ENCODE data around the gene UNKL.

UNKL gene, protein sequence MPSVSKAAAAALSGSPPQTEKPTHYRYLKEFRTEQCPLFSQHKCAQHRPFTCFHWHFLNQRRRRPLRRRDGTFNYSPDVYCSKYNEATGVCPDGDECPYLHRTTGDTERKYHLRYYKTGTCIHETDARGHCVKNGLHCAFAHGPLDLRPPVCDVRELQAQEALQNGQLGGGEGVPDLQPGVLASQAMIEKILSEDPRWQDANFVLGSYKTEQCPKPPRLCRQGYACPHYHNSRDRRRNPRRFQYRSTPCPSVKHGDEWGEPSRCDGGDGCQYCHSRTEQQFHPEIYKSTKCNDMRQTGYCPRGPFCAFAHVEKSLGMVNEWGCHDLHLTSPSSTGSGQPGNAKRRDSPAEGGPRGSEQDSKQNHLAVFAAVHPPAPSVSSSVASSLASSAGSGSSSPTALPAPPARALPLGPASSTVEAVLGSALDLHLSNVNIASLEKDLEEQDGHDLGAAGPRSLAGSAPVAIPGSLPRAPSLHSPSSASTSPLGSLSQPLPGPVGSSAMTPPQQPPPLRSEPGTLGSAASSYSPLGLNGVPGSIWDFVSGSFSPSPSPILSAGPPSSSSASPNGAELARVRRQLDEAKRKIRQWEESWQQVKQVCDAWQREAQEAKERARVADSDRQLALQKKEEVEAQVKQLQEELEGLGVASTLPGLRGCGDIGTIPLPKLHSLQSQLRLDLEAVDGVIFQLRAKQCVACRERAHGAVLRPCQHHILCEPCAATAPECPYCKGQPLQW

DNA sequence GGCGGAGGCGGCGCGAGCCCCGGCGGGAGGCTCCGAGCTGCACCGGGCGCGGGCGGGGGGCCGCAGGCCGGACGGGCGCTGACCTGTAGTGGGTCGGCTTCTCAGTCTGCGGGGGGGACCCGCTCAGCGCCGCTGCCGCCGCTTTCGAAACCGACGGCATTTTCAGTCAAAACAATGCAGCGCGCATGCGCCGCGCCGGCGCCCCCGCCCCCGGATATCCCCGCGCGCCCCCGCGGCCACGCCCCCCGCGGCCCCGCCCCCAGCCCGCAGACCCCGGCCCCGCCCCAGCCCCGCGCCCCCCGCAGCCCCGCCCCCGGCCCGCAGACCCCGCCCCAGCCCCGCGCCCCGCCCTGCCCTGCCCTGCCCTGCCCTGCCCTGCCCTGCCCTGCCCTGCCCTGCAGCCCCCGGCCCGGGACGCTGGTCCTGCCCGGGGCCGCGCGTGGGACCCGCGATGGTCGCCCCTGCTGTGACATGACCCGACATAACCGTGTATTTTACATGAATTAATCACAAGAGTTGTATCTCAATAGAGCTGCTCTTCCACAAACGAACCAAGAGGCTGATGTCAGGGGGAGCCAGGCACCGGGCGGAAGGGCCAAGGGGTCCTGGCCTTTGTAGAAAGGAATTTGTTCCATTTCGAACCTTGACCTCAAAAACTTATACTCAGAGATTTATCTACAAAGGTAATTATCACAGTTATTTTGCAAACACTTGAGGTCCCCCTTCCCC, at the start of gene UNKL:
TSS of gene UNKL (minus strand) at position 173 of the 729 bp plus-strand sequence. CDS start at position 160, 13 bp downstream.
- DNase-seq = peak; percentile 84

DNA sequence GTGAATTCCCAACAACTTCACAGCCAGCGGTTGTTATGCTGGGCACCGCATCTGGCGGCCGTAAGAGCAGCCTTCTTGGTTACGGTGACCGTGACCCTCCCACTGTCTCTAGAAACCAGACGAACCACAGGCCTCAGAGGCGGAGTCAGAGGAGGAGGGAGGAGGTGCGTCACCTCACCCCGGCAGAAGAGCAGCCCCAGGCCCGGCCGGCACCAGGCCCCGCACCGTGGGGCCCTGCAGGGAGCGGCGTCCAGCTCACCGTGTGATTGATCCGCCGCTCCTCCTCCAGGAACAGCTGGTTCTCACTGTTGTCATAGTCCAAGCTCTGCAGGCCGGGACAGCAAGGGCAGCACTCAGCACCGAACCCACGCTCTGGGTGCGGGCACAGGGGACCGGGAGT, 46.6 kb upstream of the UNKL start:
- no peak for DNase-seq

DNA sequence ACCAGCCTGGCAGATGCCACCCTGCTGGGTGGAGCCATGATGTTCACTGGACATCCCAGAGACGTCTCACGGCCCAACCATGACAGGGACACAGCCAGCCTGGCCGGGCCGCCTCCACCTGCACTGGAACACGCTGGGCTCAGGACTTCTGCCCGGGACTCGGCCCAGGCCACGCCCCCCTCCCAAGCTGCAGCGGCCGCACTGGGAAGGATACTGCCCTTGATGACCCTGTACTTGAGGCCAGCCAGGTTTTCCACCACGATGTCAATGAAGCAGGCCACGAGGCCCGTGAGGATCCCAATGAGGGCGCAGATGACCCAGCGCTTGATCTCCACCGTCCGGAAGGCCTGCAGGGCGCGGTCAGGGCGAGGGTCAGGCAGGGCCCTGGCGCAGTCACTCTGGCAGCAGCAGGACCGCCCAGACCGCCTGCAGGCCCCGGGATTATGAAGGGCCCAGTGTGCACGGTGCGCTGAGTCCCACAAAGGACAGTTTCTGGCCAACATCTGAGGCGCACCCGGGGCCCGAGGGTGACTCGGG, 46.2 kb upstream of the UNKL start:
- no peak for DNase-seq

DNA sequence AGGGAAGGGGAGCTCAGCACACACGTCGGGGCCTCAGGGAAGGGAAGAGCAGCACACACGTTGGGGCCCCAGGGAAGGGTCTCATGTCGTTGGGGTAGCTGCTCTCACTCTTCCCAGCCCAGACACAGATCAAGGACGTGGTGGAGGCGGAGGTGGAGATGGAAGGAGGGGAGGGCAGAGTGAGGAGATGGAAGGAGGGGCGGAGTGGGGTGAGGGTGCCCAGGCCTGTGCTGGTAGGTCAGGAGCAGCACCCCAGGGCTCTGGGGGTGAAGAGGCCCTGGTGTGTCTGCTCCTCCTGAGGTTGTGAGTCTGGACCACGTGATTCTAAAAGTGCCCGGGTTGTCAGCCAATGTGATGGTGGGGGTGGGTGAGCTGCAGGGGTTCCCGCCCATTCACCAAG, 45.5 kb upstream of the UNKL start:
- DNase-seq = no peak

DNA sequence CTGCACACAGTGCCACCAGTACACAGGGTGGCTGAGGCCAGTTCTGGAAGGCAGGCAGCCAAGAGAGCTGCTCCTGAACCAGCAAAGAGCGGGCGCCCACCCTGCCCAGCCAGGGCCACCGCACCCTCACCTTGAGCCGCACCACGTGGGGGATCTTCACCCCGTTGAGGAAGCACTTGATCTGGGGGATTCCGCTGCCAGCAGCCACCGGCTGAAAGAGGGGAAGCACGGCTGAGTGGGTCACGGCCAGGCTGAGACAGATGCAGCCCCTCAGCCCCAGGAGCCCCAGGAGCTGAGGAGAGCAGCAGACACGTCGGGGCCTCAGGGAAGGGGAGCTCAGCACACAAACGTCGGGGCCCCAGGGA, 44.5 kb upstream of the UNKL start:
- no peak for DNase-seq

DNA sequence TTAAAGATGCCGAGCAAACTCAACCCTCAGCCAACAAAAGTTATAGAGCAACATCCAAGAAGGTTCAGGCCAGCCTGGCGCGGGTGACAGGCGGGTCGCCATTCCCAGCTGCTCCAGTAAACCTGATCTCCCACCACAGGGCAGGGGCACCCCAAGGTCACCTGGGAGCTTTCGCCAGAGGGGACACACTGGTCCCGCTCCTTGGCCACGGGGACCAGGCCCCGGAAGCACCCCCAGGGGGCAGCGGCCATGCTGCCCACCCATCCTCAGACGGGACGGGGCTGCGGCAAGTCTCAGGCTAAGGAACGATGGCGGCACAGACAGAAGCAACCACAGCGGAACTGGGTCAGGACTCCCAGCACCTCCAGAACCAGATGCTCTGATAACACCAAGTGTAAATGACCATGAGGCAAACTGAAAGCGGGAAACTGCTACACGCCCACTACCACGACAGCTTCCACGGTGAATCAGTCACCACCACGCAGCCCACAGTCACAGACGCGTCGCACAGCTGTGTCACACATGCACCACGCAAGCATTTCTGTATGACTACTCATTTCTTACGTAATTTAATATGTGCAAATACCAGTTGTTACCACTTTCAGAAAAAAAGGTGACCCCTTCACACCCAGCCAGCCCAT, 44.0 kb upstream of the UNKL start:
- DNase-seq = peak; percentile 67

DNA sequence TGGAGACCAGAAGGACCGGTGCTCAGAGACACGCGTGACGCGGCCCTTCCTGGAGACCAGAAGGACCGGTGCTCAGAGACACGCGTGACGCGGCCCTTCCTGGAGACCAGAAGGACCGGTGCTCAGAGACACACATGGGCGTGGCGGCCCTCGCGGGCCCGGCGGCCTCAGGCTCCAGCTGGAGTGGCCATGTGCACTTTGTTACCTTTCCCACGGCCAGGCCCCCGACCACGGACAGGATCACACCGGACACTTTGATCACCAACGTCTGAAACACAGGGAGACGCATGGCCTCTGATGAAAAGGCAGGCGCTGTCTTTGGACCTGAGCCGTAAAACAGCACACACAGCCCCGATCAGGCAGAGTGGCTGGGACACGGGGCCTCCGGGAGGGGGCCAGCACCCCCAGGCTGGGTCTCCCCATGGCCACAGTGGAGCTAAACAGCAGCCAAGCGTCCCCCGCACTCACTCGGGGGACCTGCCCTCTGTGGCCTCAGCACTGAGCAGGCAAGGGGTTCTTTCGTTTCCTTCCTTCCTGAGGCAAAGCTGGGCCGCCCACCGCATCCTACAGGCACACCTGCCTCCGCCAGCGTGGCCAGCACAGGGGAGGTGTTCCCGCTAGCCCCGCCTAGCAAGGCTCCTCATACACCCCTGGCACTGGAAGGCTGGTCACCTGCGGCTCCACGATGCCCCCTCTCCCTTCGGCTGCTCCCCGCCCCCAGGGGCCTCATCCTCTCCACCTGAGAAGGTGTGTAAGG, 43.2 kb upstream of the UNKL start:
- no peak for DNase-seq

DNA sequence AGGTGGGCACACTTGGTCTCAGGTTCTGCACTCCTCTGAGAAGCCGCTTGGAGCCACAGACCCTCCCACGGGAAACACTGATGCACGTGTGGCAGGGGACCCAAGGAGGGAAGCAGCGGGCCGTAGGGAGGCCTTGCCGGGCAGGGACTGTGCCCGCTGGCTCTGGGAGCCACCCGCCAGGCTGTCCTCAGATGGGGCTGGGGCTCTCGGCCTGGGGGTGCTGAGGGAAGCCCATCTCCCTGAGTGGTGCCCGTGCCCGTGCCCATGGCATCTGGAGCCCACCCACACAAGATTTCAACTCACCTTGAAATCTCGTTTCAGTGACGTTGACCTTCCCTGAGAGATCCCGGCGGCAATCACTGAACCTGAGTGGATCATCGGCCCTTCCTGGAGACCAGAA, 42.4 kb upstream of the UNKL start:
- no peak for DNase-seq

DNA sequence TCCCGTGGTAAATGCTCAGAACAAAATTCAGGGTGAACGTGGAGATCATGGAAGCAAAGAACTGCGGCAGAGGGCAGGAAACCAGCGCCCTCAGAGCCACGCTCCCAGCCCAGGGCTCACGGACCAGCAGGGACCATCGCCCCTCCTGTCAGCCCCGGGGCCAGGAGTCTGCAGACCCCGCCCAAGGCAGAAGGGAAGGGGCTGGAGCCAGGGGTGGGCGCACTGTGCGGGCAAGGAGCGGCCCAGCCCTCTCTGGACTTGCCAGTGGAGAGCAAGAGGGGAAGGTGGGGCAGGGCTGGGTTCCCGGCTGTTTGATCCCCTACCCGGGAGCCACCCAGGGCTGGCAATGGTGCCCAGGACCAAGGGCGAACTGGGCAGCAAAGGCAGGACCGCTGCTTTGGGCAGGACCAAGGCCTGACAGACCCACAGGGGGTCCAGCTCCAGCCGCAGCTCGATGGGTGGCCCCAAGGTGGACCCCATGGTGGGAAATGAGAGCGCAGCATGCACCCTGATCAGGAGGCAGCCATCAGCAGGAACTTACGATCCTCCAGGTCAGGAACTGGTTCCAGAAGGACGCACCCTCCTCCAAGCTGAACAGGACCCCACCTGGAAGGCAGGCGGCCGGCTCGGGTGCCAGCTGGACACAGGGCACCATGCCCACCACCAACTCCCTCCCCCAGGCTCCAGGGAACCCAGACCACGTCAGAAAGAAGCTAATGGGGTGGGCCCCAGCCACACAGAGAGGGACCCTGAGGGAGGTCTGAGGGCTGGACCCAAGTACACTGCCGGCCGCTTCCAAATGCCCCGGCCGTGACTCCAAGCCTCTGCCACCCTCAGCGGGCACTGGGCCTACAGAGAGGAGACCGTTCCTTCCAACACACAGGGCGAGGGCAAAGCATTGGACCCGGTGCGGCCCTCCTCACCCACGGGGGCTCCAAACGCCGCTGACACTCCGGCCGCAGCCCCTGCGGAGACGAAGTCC, 41.0 kb upstream of the UNKL start:
- no peak for DNase-seq

DNA sequence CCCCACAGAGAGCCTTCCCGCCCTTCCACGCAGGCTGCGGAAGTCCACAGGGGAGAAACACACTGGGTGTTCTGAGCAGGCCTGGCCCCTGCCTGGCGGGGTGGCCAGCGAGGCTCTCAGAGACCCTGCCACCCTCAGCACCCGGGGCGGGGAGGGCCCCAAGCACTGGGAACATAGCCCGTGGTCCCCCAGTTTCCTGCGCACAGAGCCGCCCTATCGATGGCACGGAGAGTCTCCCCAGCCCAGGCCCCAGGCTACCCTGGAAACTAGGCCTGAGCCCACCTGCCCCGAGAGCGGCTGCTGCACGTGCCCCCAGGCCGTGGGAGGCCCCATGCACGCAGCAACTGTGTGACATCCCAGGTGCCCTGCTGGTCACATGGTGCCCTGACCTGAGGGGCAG, 40.1 kb upstream of the UNKL start:
- DNase-seq = no peak

DNA sequence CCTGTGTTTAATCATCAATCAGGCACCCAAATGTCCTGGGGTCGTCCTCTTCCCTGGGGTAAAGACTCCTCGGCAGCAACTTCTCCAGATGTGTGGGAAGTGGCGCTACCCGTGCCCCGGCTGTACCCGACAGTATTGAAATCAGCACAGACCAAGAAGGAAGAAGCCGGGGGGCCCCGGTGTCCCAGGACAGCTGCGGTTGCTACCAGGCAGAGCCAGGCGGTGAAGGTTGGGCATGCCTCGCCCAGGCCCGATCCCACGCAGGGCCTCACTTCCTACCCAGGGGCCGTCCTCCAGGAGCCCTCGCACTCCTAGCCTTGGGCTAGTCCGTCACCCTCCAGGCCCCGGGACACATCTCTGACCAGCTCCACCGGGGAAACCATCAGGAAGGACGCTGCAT, 38.8 kb upstream of the UNKL start:
- no peak for DNase-seq

DNA sequence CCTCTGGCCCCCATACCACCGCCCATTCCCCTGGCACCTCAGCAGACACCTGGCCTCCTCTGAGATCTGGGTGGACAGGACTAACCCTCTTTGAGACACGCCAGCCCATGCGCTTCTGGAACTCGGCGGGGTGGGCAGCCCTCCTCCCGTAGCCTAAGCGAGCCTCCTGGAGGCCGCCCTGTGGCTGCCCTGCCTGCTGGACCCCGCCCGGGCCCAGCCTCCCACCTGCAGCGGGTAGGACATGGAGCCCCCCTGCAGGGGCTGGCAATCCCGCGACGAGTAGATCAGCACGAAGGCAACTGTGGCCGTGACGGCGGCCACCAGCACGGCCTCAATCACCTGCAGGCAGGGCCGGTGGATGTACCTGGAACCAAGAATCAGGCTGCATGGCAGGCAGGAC, 38.0 kb upstream of the UNKL start:
- no peak for DNase-seq

DNA sequence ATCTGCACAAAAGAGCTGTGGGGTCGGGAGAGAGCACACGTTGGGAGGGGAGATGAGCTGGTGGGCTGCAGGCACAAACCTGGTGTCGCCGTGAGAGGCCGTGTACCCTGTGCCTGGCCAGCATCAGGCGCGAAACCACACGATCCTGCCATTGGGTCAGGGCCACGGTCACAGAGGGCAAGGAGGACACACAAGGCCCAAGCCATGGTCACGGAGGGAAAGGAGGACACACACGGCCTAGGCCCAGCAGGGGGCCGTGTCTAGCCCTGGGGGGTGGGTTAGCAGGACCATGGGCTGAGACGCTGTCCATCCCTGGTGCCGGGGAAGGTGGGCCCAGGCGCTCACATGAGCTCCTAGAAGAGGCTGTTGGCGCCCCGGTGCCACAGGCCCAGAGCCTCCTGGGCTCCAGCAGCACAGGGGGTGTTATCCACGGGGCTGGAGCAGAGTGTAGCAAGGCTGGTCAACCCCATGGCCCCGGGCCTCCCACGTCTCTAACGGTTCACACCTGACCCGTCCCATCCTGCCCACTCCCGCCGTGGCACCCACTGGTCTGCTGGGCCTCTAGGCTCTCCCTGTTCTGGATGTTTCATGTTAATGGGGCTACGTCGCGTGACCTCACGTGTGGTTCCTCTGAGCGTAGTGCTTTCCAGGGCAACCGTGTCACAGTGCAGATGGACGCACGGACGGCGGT, 37.3 kb upstream of the UNKL start:
- no peak for DNase-seq

DNA sequence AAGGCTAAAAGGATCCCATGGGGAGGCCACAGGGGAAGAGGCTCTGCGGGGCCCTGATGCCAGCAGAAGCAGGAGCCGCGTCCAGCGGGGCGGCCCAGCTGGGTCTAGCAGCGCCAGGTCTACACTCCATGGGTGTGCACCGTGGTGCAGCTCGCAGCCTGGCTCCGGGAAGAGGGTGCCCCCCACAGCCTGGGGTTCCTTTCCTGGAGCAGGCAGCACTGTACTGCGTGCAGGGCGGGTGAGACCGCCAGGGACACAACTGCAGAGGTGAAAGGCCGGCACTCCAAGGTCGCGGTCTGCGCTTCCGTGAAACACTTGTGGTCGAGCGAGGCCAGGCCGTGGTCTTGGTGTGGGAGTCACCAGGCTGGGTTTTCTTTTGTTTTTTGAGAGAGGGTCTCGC, 36.3 kb upstream of the UNKL start:
- no peak for DNase-seq

DNA sequence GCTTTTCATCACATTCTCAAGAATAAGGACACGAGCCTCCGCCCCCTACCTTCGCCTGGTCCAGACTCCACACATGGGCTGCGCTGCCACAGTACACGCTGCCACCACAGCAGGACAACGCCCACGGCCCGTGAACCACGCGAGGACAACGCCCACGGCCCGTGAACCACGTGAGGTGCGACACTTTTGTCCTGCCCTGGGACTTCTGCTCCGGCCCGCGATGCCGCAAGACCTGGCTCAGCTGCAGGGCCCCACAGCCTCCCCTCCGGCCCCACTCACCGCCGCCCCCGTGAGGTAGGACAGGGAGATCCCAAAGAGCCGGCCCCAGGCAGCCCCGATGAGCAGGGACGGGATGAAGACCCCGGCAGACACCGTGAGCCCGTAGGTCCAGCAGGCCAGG, 35.7 kb upstream of the UNKL start:
- no peak for DNase-seq

DNA sequence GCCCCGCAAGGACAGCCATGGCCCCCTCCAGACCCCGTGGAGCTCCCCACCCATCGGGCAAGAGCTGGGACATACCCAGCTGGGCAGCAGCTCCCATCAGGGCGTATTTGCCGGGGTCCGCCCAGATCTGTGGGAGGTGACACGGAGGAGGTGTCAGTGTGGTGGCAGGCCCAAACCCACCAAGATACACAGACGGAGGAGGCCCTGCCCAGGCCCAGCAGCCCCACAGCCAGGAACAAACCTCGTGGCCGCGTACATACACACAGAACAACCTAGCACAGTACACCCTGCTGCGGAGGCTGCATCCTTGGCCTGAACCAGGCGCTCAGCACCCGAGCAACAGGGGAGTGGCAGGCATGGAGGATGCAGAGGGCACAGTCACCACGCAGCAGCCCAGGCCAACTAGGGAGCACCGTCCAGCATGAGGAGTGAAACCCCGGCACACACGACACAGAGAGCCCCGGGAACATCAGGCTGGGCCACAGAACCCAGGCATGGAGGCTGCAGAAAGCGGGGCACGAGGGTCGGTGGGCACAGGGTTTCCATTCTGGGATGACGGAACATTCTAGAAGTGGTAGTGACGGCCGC, 34.8 kb upstream of the UNKL start:
- no peak for DNase-seq

DNA sequence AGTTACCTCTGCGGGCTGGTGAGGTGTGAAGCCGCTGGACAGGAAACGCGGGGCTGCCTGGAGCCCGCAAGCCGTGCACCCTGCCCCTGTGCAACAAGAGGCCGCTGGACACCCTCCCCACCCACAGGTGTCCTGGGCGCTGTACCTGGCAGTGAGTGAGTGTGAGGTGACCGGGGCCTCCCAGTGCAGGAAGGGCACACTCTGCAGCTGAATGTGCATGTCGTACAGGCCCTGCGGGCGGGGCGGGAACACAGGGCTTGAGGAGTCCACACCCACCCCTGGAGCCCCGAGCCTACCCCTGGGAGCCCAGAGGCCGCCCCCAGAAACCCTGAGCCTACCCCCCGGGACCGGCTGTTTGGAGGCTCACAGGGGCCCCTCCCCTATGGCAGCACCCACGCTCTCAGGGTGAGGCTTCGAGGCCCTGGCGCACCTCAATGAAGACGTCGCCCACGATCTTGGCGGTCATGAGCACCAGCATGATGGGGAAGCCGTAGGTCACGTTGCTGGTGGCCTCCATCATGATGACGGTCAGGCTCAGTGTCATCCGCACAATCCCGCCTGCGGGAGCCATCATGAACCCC, 34.1 kb upstream of the UNKL start:
- DNase-seq = no peak

DNA sequence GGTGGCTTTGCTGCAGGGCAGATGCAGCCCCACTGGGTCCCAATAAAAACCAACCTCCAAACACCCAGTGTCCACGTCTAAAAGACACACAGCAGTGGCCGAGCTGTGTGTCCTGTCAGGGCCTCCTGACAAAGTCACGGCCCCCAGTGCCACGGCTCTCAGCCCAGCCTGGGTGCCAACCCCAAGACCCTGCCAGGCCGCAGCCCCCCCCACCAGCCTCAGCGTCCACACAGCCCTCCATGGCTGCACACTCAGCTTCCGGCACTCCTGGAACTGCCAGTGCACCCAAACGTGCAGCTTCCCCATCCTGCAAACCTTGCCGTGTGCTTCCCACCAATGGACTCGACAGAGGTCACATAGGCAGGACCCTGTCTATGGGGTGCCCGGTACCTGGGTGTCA, 33.5 kb upstream of the UNKL start:
- no peak for DNase-seq

DNA sequence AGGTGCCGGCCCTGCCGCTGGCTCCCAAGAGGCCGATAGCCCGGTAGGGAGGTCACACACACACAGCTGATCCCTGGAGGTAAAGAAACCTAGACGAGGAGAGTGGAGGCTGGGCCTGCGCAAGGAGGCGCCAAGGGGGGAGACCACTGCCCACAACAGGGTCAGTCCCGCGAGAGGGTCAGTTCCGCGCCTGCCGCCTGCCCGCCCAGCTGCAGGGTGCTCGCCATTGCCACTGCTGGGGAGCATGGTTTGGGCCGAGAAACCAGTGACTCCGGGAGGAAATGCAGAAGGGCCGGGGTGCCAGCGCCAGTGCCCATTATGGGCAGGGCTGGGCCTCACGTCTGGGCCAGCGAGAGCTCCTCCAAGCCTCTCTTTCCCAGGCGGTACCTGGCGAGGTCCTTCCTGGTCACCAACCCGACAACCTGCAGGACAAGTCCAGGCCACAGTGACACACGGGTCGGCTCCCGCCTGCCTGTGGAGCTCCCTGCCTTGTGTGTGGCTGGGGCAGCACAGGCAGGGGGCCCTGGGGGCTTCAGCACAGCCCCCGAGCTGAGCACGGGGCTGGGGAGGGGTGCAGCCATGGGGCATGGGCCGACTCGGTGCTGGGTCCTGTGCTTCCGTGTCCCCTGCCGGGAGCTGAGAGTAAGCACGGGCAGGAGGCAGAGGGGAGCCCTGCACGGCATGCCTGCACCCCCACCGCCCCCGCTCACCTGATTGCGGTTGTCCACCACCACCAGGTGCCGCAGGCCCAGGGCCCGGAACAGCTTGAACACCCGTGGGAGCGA, 32.0 kb upstream of the UNKL start:
- DNase-seq = no peak
